Measurements from ENCODE around the gene PLXNC1.

PLXNC1 gene

GRCh38 chr12:94157981-94158411 is 9.6 kb downstream of the PLXNC1 start:
- no peaks in the 10 kb centered on the region for H3K9me3 ChIP-seq (ENCODE audit: control insufficient read depth, insufficient read depth, low read length)
- DNase-seq (ENCODE audit: low read depth, low spot score), result no peak
- no CpG with 5 or more reads among the region's 6 CpGs for WGBS (ENCODE audit: insufficient coverage, insufficient read length)
- no peaks in the 10 kb centered on the region for H3K36me3 ChIP-seq (ENCODE audit: control insufficient read depth, insufficient read depth, low read length)
- H3K27ac ChIP-seq (ENCODE audit: low read length), result no peak overlapping the region
- no peaks in the 10 kb centered on the region for H3K4me1 ChIP-seq (ENCODE audit: control insufficient read depth, insufficient read depth, low read length)
- no peak overlapping the region for H3K4me3 ChIP-seq (ENCODE audit: low read length)
- peaks cover 3% of the 10 kb centered on the region; the same call in 1 of the 2 replicates for H3K27me3 ChIP-seq (ENCODE audit: control insufficient read depth, insufficient read depth, low read length)

GRCh38 chr12:94158666-94159065 is 10.3 kb downstream of the PLXNC1 start:
- no peak overlapping the region for H3K27ac ChIP-seq (ENCODE audit: low read length)
- H3K36me3 ChIP-seq (ENCODE audit: control insufficient read depth, insufficient read depth, low read length), result no peaks in the 10 kb centered on the region
- H3K9me3 ChIP-seq (ENCODE audit: control insufficient read depth, insufficient read depth, low read length), result no peaks in the 10 kb centered on the region
- no peak for DNase-seq (ENCODE audit: low read depth, low spot score)
- H3K4me3 ChIP-seq (ENCODE audit: low read length), result no peak overlapping the region
- no peaks in the 10 kb centered on the region for H3K4me1 ChIP-seq (ENCODE audit: control insufficient read depth, insufficient read depth, low read length)
- WGBS (ENCODE audit: insufficient coverage, insufficient read length), result no CpG with 5 or more reads among the region's 8 CpGs
- no peaks in the 10 kb centered on the region; the same call in 1 of the 2 replicates for H3K27me3 ChIP-seq (ENCODE audit: control insufficient read depth, insufficient read depth, low read length)

DNA sequence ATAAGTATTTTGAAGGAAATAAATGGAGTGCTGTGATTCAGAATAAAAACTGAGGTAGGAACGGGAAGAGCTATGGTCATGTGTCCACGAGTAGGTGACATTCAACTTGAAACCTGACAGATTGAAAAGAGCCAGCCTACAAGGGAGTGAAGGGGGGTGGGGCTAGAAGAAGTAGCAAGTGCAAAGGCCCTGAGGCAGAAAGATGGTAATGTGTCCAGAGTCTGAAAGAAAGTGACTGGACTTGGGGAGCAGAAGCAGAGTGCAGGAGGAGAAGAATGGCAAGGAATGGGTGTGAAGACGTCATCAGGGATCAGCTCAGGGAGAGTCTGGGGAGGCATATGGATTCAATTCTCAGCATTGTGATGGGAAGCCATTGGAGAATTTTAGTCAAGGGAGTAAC is 13.7 kb downstream of the PLXNC1 start:
- H3K4me3 ChIP-seq (ENCODE audit: low read length), result no peak overlapping the region
- 100% methylated on average over 1 of the region's 3 CpGs for WGBS (ENCODE audit: insufficient coverage, insufficient read length)
- no peaks in the 10 kb centered on the region for H3K9me3 ChIP-seq (ENCODE audit: control insufficient read depth, insufficient read depth, low read length)
- peaks cover 7% of the 10 kb centered on the region for H3K4me1 ChIP-seq (ENCODE audit: control insufficient read depth, insufficient read depth, low read length)
- H3K27ac ChIP-seq (ENCODE audit: low read length), result no peak overlapping the region
- no peaks in the 10 kb centered on the region for H3K36me3 ChIP-seq (ENCODE audit: control insufficient read depth, insufficient read depth, low read length)
- H3K27me3 ChIP-seq (ENCODE audit: control insufficient read depth, insufficient read depth, low read length), result peaks cover 18% of the 10 kb centered on the region; the same call in 1 of the 2 replicates
- no peak for DNase-seq (ENCODE audit: low read depth, low spot score)

DNA sequence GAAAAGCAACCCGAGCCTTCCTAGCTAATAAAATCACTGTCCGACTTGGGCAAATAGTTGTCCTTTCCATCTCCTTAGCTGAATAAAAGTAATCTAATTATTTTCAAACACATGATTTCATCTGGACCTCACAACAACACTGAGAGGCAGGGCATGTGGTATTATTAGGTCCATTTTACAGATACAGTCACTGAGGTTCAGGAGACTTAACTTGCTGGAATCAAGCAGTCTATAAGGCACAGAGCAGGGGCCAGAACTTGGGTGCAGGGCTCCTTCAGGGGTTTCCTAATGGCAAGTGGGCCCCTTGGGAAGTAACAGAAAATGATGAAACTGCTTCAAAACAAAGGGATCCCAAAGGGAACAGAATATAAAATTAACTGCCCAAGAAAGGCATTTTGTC is 15.5 kb downstream of the PLXNC1 start:
- Histone ChIP-seq H3K4me1 (ENCODE audit: control insufficient read depth, insufficient read depth, low read length) (peaks cover 7% of the 10 kb centered on the region), H3K36me3 (ENCODE audit: control insufficient read depth, insufficient read depth, low read length) (no peaks in the 10 kb centered on the region), H3K27me3 (ENCODE audit: control insufficient read depth, insufficient read depth, low read length) (peaks cover 33% of the 10 kb centered on the region)

GRCh38 chr12:94165138-94165537 is 16.8 kb downstream of the PLXNC1 start:
- no peak for DNase-seq (ENCODE audit: low read depth, low spot score)
- peaks cover 44% of the 10 kb centered on the region for H3K27me3 ChIP-seq (ENCODE audit: control insufficient read depth, insufficient read depth, low read length)
- H3K27ac ChIP-seq (ENCODE audit: low read length), result no peak overlapping the region
- H3K4me1 ChIP-seq (ENCODE audit: control insufficient read depth, insufficient read depth, low read length), result peaks cover 7% of the 10 kb centered on the region
- H3K36me3 ChIP-seq (ENCODE audit: control insufficient read depth, insufficient read depth, low read length), result no peaks in the 10 kb centered on the region
- WGBS (ENCODE audit: insufficient coverage, insufficient read length), result no CpG with 5 or more reads among the region's 4 CpGs
- H3K4me3 ChIP-seq (ENCODE audit: low read length), result no peak overlapping the region
- no peaks in the 10 kb centered on the region for H3K9me3 ChIP-seq (ENCODE audit: control insufficient read depth, insufficient read depth, low read length)

More for the DNA sequence above, 15.5 kb downstream of the PLXNC1 start:
- WGBS (ENCODE audit: insufficient coverage, insufficient read length), result no CpG with 5 or more reads among the region's 2 CpGs
- Histone ChIP-seq H3K4me3 (ENCODE audit: low read length) (no peak overlapping the region), H3K27ac (ENCODE audit: low read length) (no peak overlapping the region), H3K9me3 (ENCODE audit: control insufficient read depth, insufficient read depth, low read length) (no peaks in the 10 kb centered on the region)
- DNase-seq (ENCODE audit: low read depth, low spot score), result no peak

DNA sequence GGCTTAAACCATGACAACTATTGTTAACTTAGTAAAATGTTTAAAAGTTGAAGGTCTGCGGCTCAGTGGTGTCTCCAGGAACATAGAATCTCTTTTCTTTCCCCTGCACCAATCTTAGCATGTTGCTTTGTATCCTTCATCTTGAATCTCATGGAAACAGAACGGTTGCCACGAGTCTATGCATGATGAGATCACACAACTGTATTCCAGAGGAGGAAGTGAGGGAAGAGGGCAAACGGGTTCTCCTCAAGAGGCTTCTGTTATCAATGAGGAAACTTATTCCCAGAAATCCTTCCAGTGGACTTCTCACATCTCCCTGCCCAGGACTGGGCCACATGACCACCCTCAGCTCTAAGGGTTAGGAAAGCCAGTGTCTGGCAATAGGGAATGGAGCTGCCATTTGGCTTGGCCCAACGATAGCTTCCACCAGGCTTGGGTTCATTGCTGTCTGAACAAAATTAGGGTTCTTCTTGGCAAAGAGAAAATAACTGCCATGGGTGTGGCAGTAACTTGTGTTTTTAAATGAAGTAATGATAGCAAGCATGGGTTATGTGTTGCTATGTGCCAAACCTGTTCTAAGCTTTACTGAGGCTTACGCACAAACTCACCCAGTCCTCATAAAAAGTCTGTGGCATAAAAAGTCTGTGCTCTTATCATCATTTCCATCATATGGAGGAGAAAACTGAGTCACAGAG is 17.4 kb downstream of the PLXNC1 start:
- no peak overlapping the region for H3K4me3 ChIP-seq (ENCODE audit: low read length)
- no peaks in the 10 kb centered on the region for H3K36me3 ChIP-seq (ENCODE audit: control insufficient read depth, insufficient read depth, low read length)
- H3K27me3 ChIP-seq (ENCODE audit: control insufficient read depth, insufficient read depth, low read length), result peaks cover 51% of the 10 kb centered on the region

DNA sequence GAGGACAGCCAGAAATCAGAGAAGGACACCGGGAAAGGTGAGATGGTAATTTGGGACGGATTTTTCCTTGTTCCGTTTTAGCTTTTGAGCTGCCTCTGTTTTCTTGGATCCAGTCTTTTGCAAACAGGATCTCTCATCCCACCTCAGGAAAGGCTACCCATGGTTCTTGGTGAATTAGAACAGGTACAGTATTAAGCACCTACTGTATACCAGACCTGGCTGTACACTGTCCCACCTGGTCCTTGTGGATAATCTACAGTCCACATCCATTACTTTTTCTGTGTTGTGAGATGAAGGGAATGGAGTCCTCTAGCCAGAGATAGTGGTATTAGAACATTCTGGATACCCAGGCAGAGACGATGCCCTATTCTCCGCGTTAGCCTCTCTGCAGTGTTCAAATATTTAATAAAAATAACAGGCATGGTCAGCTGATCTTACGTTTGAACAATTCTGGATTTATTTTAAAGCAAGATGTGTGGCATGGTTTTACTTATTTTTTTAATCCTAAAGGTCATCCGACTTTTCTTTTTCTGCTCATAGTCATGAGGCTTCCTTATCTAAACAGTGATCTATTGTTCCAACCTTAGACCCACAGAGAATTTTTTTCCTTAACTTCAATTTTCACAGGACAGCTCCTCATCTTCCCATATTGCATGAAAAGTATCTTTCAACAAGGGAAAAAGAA is 18.8 kb downstream of the PLXNC1 start:
- Histone ChIP-seq H3K27ac (ENCODE audit: low read length) (no peak overlapping the region), H3K4me1 (ENCODE audit: control insufficient read depth, insufficient read depth, low read length) (peaks cover 10% of the 10 kb centered on the region), H3K27me3 (ENCODE audit: control insufficient read depth, insufficient read depth, low read length) (peaks cover 65% of the 10 kb centered on the region), H3K9me3 (ENCODE audit: control insufficient read depth, insufficient read depth, low read length) (no peaks in the 10 kb centered on the region), H3K4me3 (ENCODE audit: low read length) (no peak overlapping the region), H3K36me3 (ENCODE audit: control insufficient read depth, insufficient read depth, low read length) (no peaks in the 10 kb centered on the region)
- DNase-seq (ENCODE audit: low read depth, low spot score), result no peak
- WGBS (ENCODE audit: insufficient coverage, insufficient read length), result no CpG with 5 or more reads among the region's 8 CpGs

More for the DNA sequence above, 17.4 kb downstream of the PLXNC1 start:
- peaks cover 7% of the 10 kb centered on the region for H3K4me1 ChIP-seq (ENCODE audit: control insufficient read depth, insufficient read depth, low read length)
- no peaks in the 10 kb centered on the region for H3K9me3 ChIP-seq (ENCODE audit: control insufficient read depth, insufficient read depth, low read length)
- H3K27ac ChIP-seq (ENCODE audit: low read length), result no peak overlapping the region
- no CpG with 5 or more reads among the region's 6 CpGs for WGBS (ENCODE audit: insufficient coverage, insufficient read length)
- DNase-seq (ENCODE audit: low read depth, low spot score), result no peak

GRCh38 chr12:94167756-94168416 is 19.5 kb downstream of the PLXNC1 start:
- WGBS (ENCODE audit: insufficient coverage, insufficient read length), result no CpG with 5 or more reads among the region's 9 CpGs
- Histone ChIP-seq H3K27me3 (ENCODE audit: control insufficient read depth, insufficient read depth, low read length) (peaks cover 70% of the 10 kb centered on the region), H3K27ac (ENCODE audit: low read length) (no peak overlapping the region)

GRCh38 chr12:94169495-94169894 is 21.1 kb downstream of the PLXNC1 start:
- Histone ChIP-seq H3K27me3 (ENCODE audit: control insufficient read depth, insufficient read depth, low read length) (peaks cover 82% of the 10 kb centered on the region), H3K27ac (ENCODE audit: low read length) (no peak overlapping the region), H3K36me3 (ENCODE audit: control insufficient read depth, insufficient read depth, low read length) (no peaks in the 10 kb centered on the region), H3K9me3 (ENCODE audit: control insufficient read depth, insufficient read depth, low read length) (no peaks in the 10 kb centered on the region), H3K4me3 (ENCODE audit: low read length) (no peak overlapping the region), H3K4me1 (ENCODE audit: control insufficient read depth, insufficient read depth, low read length) (peaks cover 6% of the 10 kb centered on the region)
- no CpG with 5 or more reads among the region's 1 CpG for WGBS (ENCODE audit: insufficient coverage, insufficient read length)
- DNase-seq (ENCODE audit: low read depth, low spot score), result no peak

More at GRCh38 chr12:94167756-94168416, 19.5 kb downstream of the PLXNC1 start:
- Histone ChIP-seq H3K4me3 (ENCODE audit: low read length) (no peak overlapping the region), H3K9me3 (ENCODE audit: control insufficient read depth, insufficient read depth, low read length) (no peaks in the 10 kb centered on the region), H3K36me3 (ENCODE audit: control insufficient read depth, insufficient read depth, low read length) (no peaks in the 10 kb centered on the region), H3K4me1 (ENCODE audit: control insufficient read depth, insufficient read depth, low read length) (peaks cover 10% of the 10 kb centered on the region)
- DNase-seq (ENCODE audit: low read depth, low spot score), result no peak

DNA sequence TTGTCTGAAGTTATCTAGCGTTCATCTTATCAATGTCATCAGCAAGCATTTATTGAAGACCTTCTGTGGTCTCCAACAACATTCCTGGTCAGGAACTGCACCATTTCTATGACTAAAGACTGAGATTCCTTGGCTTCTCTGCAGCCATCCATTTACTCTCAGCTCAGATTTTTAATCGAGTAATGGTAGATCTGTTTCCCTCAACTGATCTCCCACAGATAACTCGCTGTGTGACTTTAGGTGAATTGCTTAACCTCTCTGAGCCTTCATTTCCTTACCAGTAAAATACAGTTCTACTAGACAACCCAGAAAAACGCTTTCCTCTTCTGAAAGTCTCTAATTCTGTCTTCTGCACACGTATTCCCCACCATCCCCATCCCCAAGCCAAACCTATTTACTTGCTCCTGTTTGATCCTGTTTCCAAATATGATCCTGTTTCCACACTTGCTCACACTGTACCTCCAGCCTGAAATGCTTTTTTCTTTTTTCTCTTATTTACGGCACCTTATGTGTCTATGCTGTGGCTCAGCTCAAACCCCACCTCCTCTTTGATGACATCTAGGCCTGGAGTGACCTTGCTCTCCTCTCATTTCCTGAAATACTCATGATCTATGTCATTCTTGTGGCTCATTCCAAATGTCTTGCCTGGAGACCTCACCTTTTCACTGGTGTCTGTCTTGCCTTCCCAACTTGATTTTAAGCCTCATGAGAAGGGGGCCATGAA is 21.8 kb downstream of the PLXNC1 start:
- Histone ChIP-seq H3K9me3 (ENCODE audit: control insufficient read depth, insufficient read depth, low read length) (no peaks in the 10 kb centered on the region), H3K27me3 (ENCODE audit: control insufficient read depth, insufficient read depth, low read length) (peaks cover 86% of the 10 kb centered on the region), H3K36me3 (ENCODE audit: control insufficient read depth, insufficient read depth, low read length) (no peaks in the 10 kb centered on the region), H3K4me1 (ENCODE audit: control insufficient read depth, insufficient read depth, low read length) (peaks cover 4% of the 10 kb centered on the region), H3K27ac (ENCODE audit: low read length) (no peak overlapping the region), H3K4me3 (ENCODE audit: low read length) (no peak overlapping the region)
- WGBS (ENCODE audit: insufficient coverage, insufficient read length), result no CpG with 5 or more reads among the region's 6 CpGs
- DNase-seq (ENCODE audit: low read depth, low spot score), result no peak
